GM12878 (cell line): ENCODE measurements around the gene ZPBP2. TPM values are rescaled to one million over a fixed set of nuclear protein-coding genes. Genes with fewer than 3 reads are reported as not detected.
"Not testable (repeated sequence)": the region's sequence is repeated elsewhere in the genome, so short reads cannot be mapped to it uniquely, and the experiment has no call there.

ENCODE experiments used
- ATAC-seq: fragments of 200-7000 bp; cut with Tn5 transposase; 3 replicates; pipeline ENCODE4 v1.9.1; 2020; ENCODE audit warnings: mild to moderate bottlenecking, moderate library complexity
- BruUV-seq: library from RNA; stranded (reverse); fragments of 400-500 nt; replicated peaks from 2 replicates; lab custom pipeline; 2021; lab: Mats Ljungman, UMichigan
- CTCF ChIA-PET: fragments of 300-600 bp; sonication (Branson Sonifier 250); formaldehyde crosslinking; extraction: SDS; loops from one replicate; lab custom pipeline; 2021; ENCODE audit warnings: inconsistent platforms; lab: Yijun Ruan, JAX
- POLR2A ChIA-PET: fragments of 350-600 bp; formaldehyde crosslinking; extraction: SDS; loops from one replicate; lab custom pipeline; 2021; ENCODE audit warnings: inconsistent platforms; lab: Charles Lee
- RAD21 ChIA-PET: fragments of 300-600 bp; sonication (Branson Sonifier 250); formaldehyde crosslinking; loops from one replicate; lab custom pipeline; 2023; ENCODE audit warnings: antibody characterized with exemption; ENCODE audit not compliant: unreplicated experiment; lab: Charles Lee
- SMC1A ChIA-PET: fragments of 300-600 bp; sonication (Branson Sonifier 250); formaldehyde crosslinking; loops from one replicate; lab custom pipeline; 2023; ENCODE audit not compliant: unreplicated experiment, uncharacterized antibody; lab: Charles Lee
- DNase-seq: peaks from one replicate; pipeline ENCODE4 v3.0.0-alpha.2; 2011; ENCODE audit warnings: low read depth, low spot score
- FAIRE-seq: peaks from 3 replicates; lab custom pipeline; 2011; peaks lifted over from hg19 to GRCh38; lab: Jason Lieb, UNC
- H2AFZ ChIP-seq: 2 replicates; pipeline ENCODE4 v1.6.0; 2011; ENCODE audit warnings: low read depth, low read length, control low read depth; ENCODE audit not compliant: control insufficient read depth
- H3K27ac ChIP-seq: 2 replicates; pipeline ENCODE4 v1.5.1; 2011; ENCODE audit warnings: control low read depth; ENCODE audit not compliant: control insufficient read depth, insufficient read depth
- H3K27me3 ChIP-seq, 2 experiments: replicated peaks in 1 of 2; 2 replicates each; pipeline versions ENCODE4 v1.6.0 to v1.6.1; 2011; ENCODE audit warnings: low read length in 1 of 2; ENCODE audit not compliant: control insufficient read depth in 2 of 2, insufficient read depth in 2 of 2
- H3K36me3 ChIP-seq, 2 experiments: 2 replicates each; pipeline ENCODE4 v1.5.1; 2011; ENCODE audit warnings: low read length in 1 of 2; ENCODE audit not compliant: control insufficient read depth in 2 of 2, insufficient read depth in 2 of 2
- H3K4me1 ChIP-seq: 2 replicates; pipeline ENCODE4 v1.6.1; 2011; ENCODE audit warnings: mild to moderate bottlenecking, low read length, moderate library complexity, mixed read lengths; ENCODE audit not compliant: control insufficient read depth, insufficient read depth
- H3K4me2 ChIP-seq: 2 replicates; pipeline ENCODE4 v1.6.0; 2011; ENCODE audit warnings: control low read depth; ENCODE audit not compliant: control insufficient read depth, insufficient read depth
- H3K4me3 ChIP-seq: fragments of 200-600 bp; sonication (generic); 2 replicates; pipeline ENCODE4 v1.5.1; 2016
- H3K79me2 ChIP-seq: 2 replicates; pipeline ENCODE4 v1.6.0; 2011; ENCODE audit warnings: low read length; ENCODE audit not compliant: control insufficient read depth, insufficient read depth
- H3K9ac ChIP-seq: 2 replicates; pipeline ENCODE4 v1.8.0; 2011; ENCODE audit warnings: low read length, control low read depth, mixed read lengths; ENCODE audit not compliant: control insufficient read depth, insufficient read depth
- H3K9me3 ChIP-seq: replicated peaks from 3 replicates; pipeline ENCODE4 v1.5.1; 2011; ENCODE audit warnings: mild to moderate bottlenecking, low read length; ENCODE audit not compliant: control insufficient read depth, insufficient read depth
- H4K20me1 ChIP-seq: 2 replicates; pipeline ENCODE4 v1.6.0; 2011; ENCODE audit not compliant: control insufficient read depth, insufficient read depth
- BHLHE40 ChIP-seq, 2 experiments: fragments of 450-650 bp in 1 of 2; IDR thresholded peaks; 2 replicates each; pipeline ENCODE4 v1.6.1; 2011 to 2017; ENCODE audit warnings: low read depth in 2 of 2, borderline replicate concordance in 1 of 2, improper control_type of control experiment in 1 of 2, low read length in 1 of 2, mild to moderate bottlenecking in 1 of 2
- CHD2 ChIP-seq: IDR thresholded peaks from 2 replicates; pipeline ENCODE4 v1.6.1; 2011; ENCODE audit warnings: low read depth, low read length, improper control_type of control experiment, borderline replicate concordance
- NFIC ChIP-seq: IDR thresholded peaks from 2 replicates; pipeline ENCODE4 v1.6.1; 2012; ENCODE audit warnings: low read depth, mild to moderate bottlenecking, inconsistent platforms, low read length, moderate library complexity
- WGBS: methylation state at CpG from one replicate; pipeline ENCODE4 v1.1.6; 2016; ENCODE audit warnings: low lambda C conversion rate; ENCODE audit not compliant: insufficient replicate concordance, insufficient coverage; ENCODE audit errors: missing lambda C conversion rate; 5-methylcytosine and 5-hydroxymethylcytosine counted together
- in situ Hi-C: fragments of 300-500 bp; cut with MboI; formaldehyde crosslinking; loops from 9 replicates; pipeline ENCODE4 v1.14.3; 2018; ENCODE audit warnings: mixed read lengths
- intact Hi-C: fragments of 100-400 bp; cut with micrococcal nuclease; formaldehyde crosslinking; loops from one replicate; pipeline ENCODE4 v1.14.2; 2022; ENCODE audit not compliant: unreplicated experiment
- polyA plus RNA-seq, 11 experiments: library from polyadenylated mRNA; depleted of rRNA in 4 of 11; unstranded in 6 of 11; stranded (reverse) in 5 of 11; fragments of >200 nt; fragmentation: Nextera tagmentation in 4 of 11; fragmentation: Illumina TruSeq in 1 of 11; extraction: Ambion mirVana in 4 of 11; extraction: Trizol in 1 of 11; gene quantifications; 1 replicate in 1 of 11; 2 replicates in 10 of 11; pipeline versions ENCODE4 v1.2.1 to v1.2.3, GENCODE V29; 2011 to 2016; ENCODE audit warnings: inconsistent platforms in 2 of 11, missing spikeins in 2 of 11, low read depth in 1 of 11
- total RNA-seq, 4 experiments: library from RNA; depleted of rRNA in 3 of 4; stranded (reverse); fragments of >200 nt in 3 of 4; fragmentation: Illumina TruSeq in 1 of 4; extraction: Trizol in 1 of 4; gene quantifications; 2 replicates each; pipeline versions ENCODE4 v1.2.1 to v1.2.3, GENCODE V29; 2013 to 2021

The ZPBP2 gene
- total and polyA plus RNA-seq, 10 of the 15 experiments (the other 5 are each of a cell fraction or from before 2014, with no cell fraction given) = 0.33 to 1.0 (median 0.58) TPM

DNA sequence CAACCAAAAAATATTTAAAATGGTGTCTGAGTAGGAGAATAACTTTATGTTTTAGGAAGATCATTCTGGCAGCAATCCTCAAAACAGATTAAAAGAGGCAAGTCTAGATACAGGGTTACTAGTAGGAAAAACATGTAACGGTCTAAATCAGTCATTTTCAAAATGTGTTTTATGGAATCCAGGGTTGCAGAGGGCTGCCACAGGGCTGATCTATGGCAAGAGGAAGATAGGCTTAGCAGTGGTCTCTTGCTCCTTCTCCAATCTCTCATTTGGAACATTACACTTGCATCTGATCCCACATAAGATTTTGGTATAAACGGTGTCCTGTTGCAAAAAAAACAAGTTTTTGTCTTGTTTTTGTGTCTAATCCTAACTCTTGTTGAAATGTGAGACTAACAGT, 13.1 kb upstream of the ZPBP2 start (continued):
- TF ChIP-seq CHD2 = no peak

DNA sequence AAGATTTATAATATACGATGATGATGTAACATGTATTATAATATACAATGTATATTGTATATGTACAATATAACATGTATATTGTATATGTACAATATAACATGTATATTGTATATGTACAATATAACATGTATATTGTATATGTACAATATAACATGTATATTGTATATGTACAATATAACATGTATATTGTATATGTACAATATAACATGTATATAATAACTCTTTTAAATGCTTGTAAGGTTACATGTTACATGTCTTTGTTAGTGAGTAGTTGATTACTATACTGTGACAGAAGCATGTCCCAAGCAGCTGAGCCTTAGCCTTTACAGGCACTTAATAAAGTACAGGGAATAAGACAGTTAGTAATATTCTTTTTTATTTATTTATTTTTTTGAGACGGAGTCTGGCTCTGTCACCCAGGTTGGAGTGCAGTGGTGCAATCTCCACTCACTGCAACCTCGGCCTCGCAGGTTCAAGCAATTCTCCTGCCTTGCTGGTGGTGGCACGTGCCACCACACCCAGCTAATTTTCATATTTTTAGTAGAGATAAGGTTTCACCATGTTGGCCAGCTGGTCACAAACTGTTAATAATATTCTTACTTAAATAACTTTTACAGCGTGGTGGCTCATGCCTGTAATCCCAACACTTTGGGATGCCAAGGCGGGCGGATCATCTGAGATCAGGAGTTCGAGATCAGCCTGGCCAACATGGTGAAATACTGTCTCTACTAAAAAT, 11.9 kb upstream of the ZPBP2 start:
- Histone ChIP-seq H3K36me3 (peaks cover under 1 to 23% of the 10 kb centered on the region in 2 experiments), H3K79me2 (peaks cover 97% of the 10 kb centered on the region), H3K4me1 (peaks cover 25% of the 10 kb centered on the region), H3K4me2 (0 out of 2 replicates have a peak overlapping the region, but pooled peaks have one; percentile 38)
- H3K9me3 ChIP-seq, BruUV-seq, H3K27ac ChIP-seq, in situ Hi-C loops, RAD21 ChIA-PET, H3K4me3 ChIP-seq, ATAC-seq, intact Hi-C loops, H2AFZ ChIP-seq, H4K20me1 ChIP-seq, FAIRE-seq, H3K27me3 ChIP-seq, H3K9ac ChIP-seq, DNase-seq: not testable (repeated sequence)
- peak; percentile 53; the same call in 1 of the 2 replicates for TF ChIP-seq NFIC
- TF ChIP-seq BHLHE40 (IDR thresholded peaks at IDR 0.05; ENCODE audit: borderline replicate concordance in 1 of 2, low read depth in 2 of 2, low read length in 1 of 2) = peak; percentile 16 to 80; a peak in 2 of 4 replicates
- ChIA-PET CTCF (interaction anchor here (1.0 kb wide), 1 partner anchor 78 kb away, joined by 3 read pairs; no protein-coding TSS in a partner anchor), POLR2A (interaction anchor here (1.0 kb wide), 2 partner anchors 9 to 61 kb away, joined by 3 to 6 read pairs; no protein-coding TSS in a partner anchor), SMC1A (interaction anchor here (0.8 to 0.9 kb wide), 3 partner anchors 9 to 13 kb away, joined by 3 to 5 read pairs (median 3); no protein-coding TSS in a partner anchor)
- WGBS = 72% methylated on average over 9 of the region's 9 CpGs
